Heart right ventricle (tissue), 16 donors: ENCODE measurements around the gene PVALB. TPM values are rescaled to one million over a fixed set of nuclear protein-coding genes. Genes with fewer than 3 reads are reported as not detected.

Experiments
- ATAC-seq, 8 donors: fragments of 200-7000 bp; cut with Tn5 transposase; one replicate each; pipeline ENCODE4 v1.9.1; 2020; ENCODE audit warnings: mild to moderate bottlenecking in 8 of 8, moderate library complexity in 8 of 8, moderate number of reproducible peaks in 1 of 8
- DNase-seq, 2 donors: peaks; one replicate each; pipeline ENCODE4 v3.0.0-alpha.2; 2020
- H3K27ac ChIP-seq, 10 donors: fragments of 200-600 bp; sonication (generic) in 2 of 10; one replicate each; pipeline versions ENCODE4 v1.5.0 to v1.8.0; 2020 to 2022; ENCODE audit warnings: mild to moderate bottlenecking in 3 of 10
- H3K27me3 ChIP-seq, 7 donors: fragments of 200-600 bp; one replicate each; pipeline ENCODE4 v1.8.0; 2021 to 2022; ENCODE audit warnings: mild to moderate bottlenecking in 2 of 7
- H3K36me3 ChIP-seq, 9 donors: fragments of 200-600 bp; sonication (generic) in 1 of 9; one replicate each; pipeline versions ENCODE4 v1.5.0 to v1.8.0; 2020 to 2022; ENCODE audit warnings: mild to moderate bottlenecking in 2 of 9
- H3K4me1 ChIP-seq, 9 donors: fragments of 200-600 bp; sonication (generic) in 1 of 9; one replicate each; pipeline versions ENCODE4 v1.5.0 to v1.8.0; 2020 to 2022; ENCODE audit warnings: mild to moderate bottlenecking in 4 of 9
- H3K4me3 ChIP-seq, 10 donors: fragments of 200-600 bp; sonication (generic) in 2 of 10; one replicate each; pipeline versions ENCODE4 v1.5.0 to v1.8.0; 2020 to 2022; ENCODE audit warnings: mild to moderate bottlenecking in 7 of 10, moderate library complexity in 2 of 10
- H3K9me3 ChIP-seq, 11 donors: fragments of 200-600 bp in 10 of 11; sonication (generic) in 2 of 11; one replicate each; pipeline versions ENCODE4 v1.5.0 to v1.8.0; 2013 to 2022; ENCODE audit warnings: mild to moderate bottlenecking in 2 of 11, control low read depth in 1 of 11, moderate library complexity in 1 of 11
- WGBS, 2 donors: extraction: QIAGEN DNeasy Blood & Tissue Kit; methylation state at CpG; one replicate each; pipeline ENCODE4 v1.1.7; 2013; ENCODE audit warnings: inconsistent platforms in 1 of 2; 5-methylcytosine and 5-hydroxymethylcytosine counted together
- intact Hi-C, 10 donors: fragments of 100-400 bp; cut with DNase I; formaldehyde crosslinking; loops; one replicate each; pipeline versions ENCODE4 v1.11.1 to v1.14.2; 2022
- polyA plus RNA-seq, 2 donors: library from polyadenylated mRNA; stranded (reverse); fragments of 200-250 nt; gene quantifications; one replicate each; pipeline ENCODE4 v1.2.3, GENCODE V29; 2013
- total RNA-seq, 10 donors: library from RNA; stranded (reverse); fragmentation: NEBNext Ultra II Directional in 3 of 10; extraction: Animal tissue kit (Norgen Biotek cat#: 25700) in 3 of 10; gene quantifications; one replicate each; pipeline versions ENCODE4 v1.2.1 to v1.2.4, GENCODE V29; 2021 to 2023
- TF ChIP-seq, protein P1 (sequence below), 9 donors: fragments of 200-600 bp; sonication (generic) in 2 of 9; IDR thresholded peaks; one replicate each; pipeline versions ENCODE4 v1.5.0 to v1.8.0; 2021 to 2022; ENCODE audit warnings: antibody characterized with exemption in 9 of 9, mild to moderate bottlenecking in 5 of 9, moderate library complexity in 1 of 9
- donor health status: Arrhythmogenic right ventricular cardiomyopathy.
- donor health status: ischemic (EF 13 %, LVEDD 7.1; RV severe dilation, severe dysfunction).
- donor health status: healthy with polysubstance abuse.
- donor health status: DM: no; HTN: yes; CAD: no.
- donor health status: DM: no; HTN: no; CAD: no.
- donor health status: ischemic (EF 25% LVEDD 6.9; RV normal size, moderate dysfunction).
- donor health status: ischemic (EF 25% LVEDD 5.7; RV mildly dilated, moderate dysfunction).
- donor health status: healthy.
- donor health status: DM: yes; HTN: yes; CAD: no.
- donor health status: Ischemic cardiomyopathy.
- donor health status: ischemic (EF 35%, LVEDD 5.7; RV mildly dilated, moderate dysfunction).
- donor health status: nonischemic (EF 11% LVEDD 7.7; RV severe dilation, severe dysfunction).
- donor health status: DM: yes; HTN: yes; CAD: no.
- donor health status: PGD.
- donor health status: ischemic (EF 29% LVEDD 5.4; RV normal size, mild dysfunction).
- donor health status: nonischemic (EF 23%, LVEDD 6.1; RV moderate dilation, normal function).

PVALB gene
- total and polyA plus RNA-seq, 12 donors, result not detected

DNA sequence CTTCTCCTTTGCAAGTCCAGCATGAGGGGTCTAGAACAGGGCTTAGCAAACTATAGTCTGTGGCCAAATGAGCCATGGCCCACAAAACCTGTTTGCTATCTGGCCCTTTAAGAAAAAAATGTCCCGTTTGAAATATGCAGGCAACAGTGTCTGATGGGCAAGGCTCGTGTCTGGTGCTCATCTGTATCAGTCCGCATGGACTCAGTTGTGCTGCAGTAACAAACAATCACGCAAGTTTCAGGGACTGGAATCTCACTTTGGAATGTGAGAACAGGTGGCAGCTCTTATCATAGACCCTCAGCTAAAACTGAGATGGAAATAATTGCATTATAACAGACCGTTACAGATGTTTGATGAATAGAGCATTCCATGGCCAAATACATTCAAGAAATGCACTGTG, 19.1 kb upstream of the PVALB start:
- Histone ChIP-seq H3K9me3 (peaks cover 0 to 5% (median 0%) of the 10 kb centered on the region in 11 donors), H3K27ac (no peak overlapping the region), H3K4me3 (no peak overlapping the region), H3K4me1 (peaks cover 0 to 18% (median 0%) of the 10 kb centered on the region in 9 donors), H3K36me3 (no peaks in the 10 kb centered on the region), H3K27me3 (peaks cover 0 to 45% (median 19%) of the 10 kb centered on the region in 7 donors)
- ATAC-seq (no peak), DNase-seq (no peak)
- intact Hi-C loops, result no loop called here
- TF ChIP-seq, protein P1, sequence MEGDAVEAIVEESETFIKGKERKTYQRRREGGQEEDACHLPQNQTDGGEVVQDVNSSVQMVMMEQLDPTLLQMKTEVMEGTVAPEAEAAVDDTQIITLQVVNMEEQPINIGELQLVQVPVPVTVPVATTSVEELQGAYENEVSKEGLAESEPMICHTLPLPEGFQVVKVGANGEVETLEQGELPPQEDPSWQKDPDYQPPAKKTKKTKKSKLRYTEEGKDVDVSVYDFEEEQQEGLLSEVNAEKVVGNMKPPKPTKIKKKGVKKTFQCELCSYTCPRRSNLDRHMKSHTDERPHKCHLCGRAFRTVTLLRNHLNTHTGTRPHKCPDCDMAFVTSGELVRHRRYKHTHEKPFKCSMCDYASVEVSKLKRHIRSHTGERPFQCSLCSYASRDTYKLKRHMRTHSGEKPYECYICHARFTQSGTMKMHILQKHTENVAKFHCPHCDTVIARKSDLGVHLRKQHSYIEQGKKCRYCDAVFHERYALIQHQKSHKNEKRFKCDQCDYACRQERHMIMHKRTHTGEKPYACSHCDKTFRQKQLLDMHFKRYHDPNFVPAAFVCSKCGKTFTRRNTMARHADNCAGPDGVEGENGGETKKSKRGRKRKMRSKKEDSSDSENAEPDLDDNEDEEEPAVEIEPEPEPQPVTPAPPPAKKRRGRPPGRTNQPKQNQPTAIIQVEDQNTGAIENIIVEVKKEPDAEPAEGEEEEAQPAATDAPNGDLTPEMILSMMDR (IDR thresholded peaks at IDR 0.05), result no peak
- WGBS, 2 donors, result 61 to 64% methylated on average over 5 of the region's 5 CpGs

DNA sequence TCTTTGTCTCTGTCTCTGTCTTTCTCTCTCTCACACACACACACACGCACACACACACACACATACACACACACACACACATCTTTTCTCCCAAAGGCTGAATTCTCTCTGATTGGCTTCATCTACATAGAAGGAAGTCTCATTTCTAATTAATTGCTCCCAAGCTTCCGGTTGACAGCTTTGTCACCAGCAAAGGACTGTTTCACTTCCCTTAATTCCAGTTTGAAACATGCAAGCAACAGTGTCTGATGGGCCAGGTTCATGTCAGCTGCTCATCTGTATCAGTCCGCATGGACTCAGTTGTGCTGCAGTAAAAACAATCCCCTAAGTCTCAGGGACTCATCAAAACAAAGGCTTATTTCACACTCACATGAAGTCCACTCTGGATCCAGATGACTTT, 16.2 kb upstream of the PVALB start:
- H3K4me1 ChIP-seq, result peaks cover 0 to 18% (median 0%) of the 10 kb centered on the region in 9 donors
- H3K36me3 ChIP-seq, result no peaks in the 10 kb centered on the region
- TF ChIP-seq, protein P1 (IDR thresholded peaks at IDR 0.05), result no peak
- no peak for ATAC-seq
- H3K9me3 ChIP-seq, result peaks cover 0 to 5% (median 0%) of the 10 kb centered on the region in 11 donors
- no peak for DNase-seq
- intact Hi-C loops, result no loop called here
- H3K27ac ChIP-seq, result no peak overlapping the region
- no peak overlapping the region for H3K4me3 ChIP-seq
- H3K27me3 ChIP-seq, result peaks cover 0 to 55% (median 20%) of the 10 kb centered on the region in 7 donors
- WGBS, 2 donors, result 81 to 86% methylated on average over 3 of the region's 3 CpGs

DNA sequence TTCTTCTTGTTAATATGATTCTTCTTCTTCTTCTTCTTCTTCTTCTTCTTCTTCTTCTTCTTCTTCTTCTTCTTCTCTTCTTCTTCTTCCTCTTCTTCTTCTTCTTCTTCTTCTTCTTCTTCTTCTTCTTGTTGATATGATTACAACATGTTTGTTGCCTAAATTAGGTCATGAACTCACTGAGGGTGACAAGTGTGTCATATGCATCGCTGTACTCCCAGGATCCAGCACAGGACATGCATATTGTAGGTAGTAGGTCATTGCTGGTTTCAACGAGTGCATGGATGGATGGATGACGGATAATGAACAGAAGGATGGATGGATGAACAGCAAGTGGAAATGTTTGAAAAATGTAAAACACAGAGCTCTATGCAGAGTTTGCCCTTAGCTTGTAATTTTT, 14.9 kb upstream of the PVALB start:
- 87 to 90% methylated on average over 3 of the region's 3 CpGs for WGBS, 2 donors
- ATAC-seq, result no peak
- Histone ChIP-seq H3K9me3 (peaks cover 0 to 5% (median 0%) of the 10 kb centered on the region in 11 donors), H3K36me3 (no peaks in the 10 kb centered on the region), H3K27ac (no peak overlapping the region), H3K27me3 (peaks cover 0 to 51% (median 20%) of the 10 kb centered on the region in 7 donors), H3K4me1 (peaks cover 0 to 18% (median 0%) of the 10 kb centered on the region in 9 donors), H3K4me3 (no peak overlapping the region)
- TF ChIP-seq, protein P1 (IDR thresholded peaks at IDR 0.05), result no peak
- intact Hi-C loops, result no loop called here
- DNase-seq, result no peak

DNA sequence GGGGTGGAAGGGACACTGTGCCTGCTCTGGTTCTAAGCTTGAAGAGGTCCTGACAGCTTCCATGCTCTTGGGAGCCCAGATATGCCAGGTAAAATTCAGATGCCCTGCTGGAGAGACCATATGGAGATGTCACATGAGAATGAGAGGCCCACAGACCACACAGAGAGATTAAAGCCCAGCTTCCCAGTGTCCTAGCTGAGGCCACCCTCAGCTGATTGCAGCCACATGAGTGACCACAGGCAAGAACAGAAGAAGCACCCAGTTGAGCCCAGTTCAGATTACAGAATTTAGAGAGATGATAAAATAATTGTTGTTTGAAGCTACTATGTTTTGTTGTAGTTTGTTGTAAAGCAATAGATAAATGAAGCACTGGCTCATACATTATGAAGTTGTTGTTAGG, 14.4 kb upstream of the PVALB start:
- no peak for ATAC-seq

More for the DNA sequence above, 14.4 kb upstream of the PVALB start:
- H3K36me3 ChIP-seq, result no peaks in the 10 kb centered on the region
- H3K27ac ChIP-seq, result no peak overlapping the region
- peaks cover 0 to 51% (median 20%) of the 10 kb centered on the region in 7 donors for H3K27me3 ChIP-seq
- peaks cover 0 to 18% (median 0%) of the 10 kb centered on the region in 9 donors for H3K4me1 ChIP-seq
- H3K4me3 ChIP-seq, result no peak overlapping the region
- intact Hi-C loops, result no loop called here
- TF ChIP-seq, protein P1 (IDR thresholded peaks at IDR 0.05), result no peak
- H3K9me3 ChIP-seq, result peaks cover 0 to 5% (median 0%) of the 10 kb centered on the region in 11 donors
- no peak for DNase-seq
